ENCODE data around the gene TPGS1.

DNA sequence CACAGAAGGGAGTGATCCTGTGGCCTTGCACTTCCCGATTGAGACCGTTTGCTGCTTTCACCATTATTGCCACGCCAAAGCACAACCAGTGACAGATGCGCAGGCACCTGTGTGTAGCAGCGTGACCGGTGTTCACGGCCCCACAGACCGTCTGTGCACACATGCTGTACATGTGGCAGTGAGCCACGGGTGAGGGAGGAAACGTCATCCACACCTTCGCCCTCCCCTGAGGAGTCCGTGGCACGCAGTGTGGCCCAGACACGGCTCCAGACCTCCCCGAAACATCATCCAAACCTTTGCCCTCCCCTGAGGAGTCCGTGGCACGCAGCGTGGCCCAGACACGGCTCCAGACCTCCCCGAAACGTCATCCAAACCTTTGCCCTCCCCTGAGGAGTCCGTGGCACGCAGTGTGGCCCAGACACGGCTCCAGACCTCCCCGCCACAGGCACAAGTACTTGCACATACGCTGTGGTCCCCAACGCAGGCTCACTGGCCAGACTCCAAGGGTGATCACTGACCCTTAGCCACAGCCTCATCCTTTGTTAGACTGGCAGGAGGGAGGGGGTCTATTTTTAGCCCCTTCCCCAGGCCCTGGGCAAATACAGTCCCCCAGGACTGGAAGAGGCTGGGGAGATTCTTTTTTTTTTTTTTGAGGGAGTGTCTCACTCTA, 38.6 kb upstream of the TPGS1 start:
- TF ChIP-seq, protein P1, sequence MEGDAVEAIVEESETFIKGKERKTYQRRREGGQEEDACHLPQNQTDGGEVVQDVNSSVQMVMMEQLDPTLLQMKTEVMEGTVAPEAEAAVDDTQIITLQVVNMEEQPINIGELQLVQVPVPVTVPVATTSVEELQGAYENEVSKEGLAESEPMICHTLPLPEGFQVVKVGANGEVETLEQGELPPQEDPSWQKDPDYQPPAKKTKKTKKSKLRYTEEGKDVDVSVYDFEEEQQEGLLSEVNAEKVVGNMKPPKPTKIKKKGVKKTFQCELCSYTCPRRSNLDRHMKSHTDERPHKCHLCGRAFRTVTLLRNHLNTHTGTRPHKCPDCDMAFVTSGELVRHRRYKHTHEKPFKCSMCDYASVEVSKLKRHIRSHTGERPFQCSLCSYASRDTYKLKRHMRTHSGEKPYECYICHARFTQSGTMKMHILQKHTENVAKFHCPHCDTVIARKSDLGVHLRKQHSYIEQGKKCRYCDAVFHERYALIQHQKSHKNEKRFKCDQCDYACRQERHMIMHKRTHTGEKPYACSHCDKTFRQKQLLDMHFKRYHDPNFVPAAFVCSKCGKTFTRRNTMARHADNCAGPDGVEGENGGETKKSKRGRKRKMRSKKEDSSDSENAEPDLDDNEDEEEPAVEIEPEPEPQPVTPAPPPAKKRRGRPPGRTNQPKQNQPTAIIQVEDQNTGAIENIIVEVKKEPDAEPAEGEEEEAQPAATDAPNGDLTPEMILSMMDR (IDR thresholded peaks at IDR 0.05; ENCODE audit: low read depth, low read length, poor library complexity, severe bottlenecking), result no peak
- TF ChIP-seq EZH2phosphoT487 (IDR thresholded peaks at IDR 0.05; ENCODE audit: borderline replicate concordance, low read length), result no peak
